IPS DF 6.9 (cell line): ENCODE data around the gene DNAJC21.
"Not testable (repeated sequence)": the region's sequence is repeated elsewhere in the genome, so short reads cannot be mapped to it uniquely, and the experiment has no call there.

ENCODE experiments used
- DNase-seq: peaks from one replicate; pipeline ENCODE4 v3.0.0-alpha.2; 2013; ENCODE audit warnings: low read depth, low spot score
- H3K27ac ChIP-seq: one replicate; pipeline ENCODE4 v1.5.1; 2013; ENCODE audit warnings: low read length, control low read depth
- H3K27me3 ChIP-seq: 2 replicates; pipeline ENCODE4 v1.6.1; 2013; ENCODE audit warnings: mild to moderate bottlenecking, low read length; ENCODE audit not compliant: control insufficient read depth, insufficient read depth
- H3K36me3 ChIP-seq: 2 replicates; pipeline ENCODE4 v1.6.1; 2013; ENCODE audit warnings: low read length; ENCODE audit not compliant: control insufficient read depth, insufficient read depth
- H3K4me1 ChIP-seq: 2 replicates; pipeline ENCODE4 v1.6.1; 2013; ENCODE audit warnings: low read length; ENCODE audit not compliant: control insufficient read depth, insufficient read depth
- H3K4me3 ChIP-seq: 2 replicates; pipeline ENCODE4 v1.5.1; 2013; ENCODE audit warnings: mild to moderate bottlenecking, low read length
- H3K9me3 ChIP-seq: 2 replicates; pipeline ENCODE4 v1.6.1; 2013; ENCODE audit warnings: low read length, inconsistent platforms; ENCODE audit not compliant: control insufficient read depth, insufficient read depth
- WGBS: extraction: QIAGEN DNeasy Blood & Tissue Kit; methylation state at CpG from one replicate; pipeline ENCODE4 v1.1.7; 2013; ENCODE audit warnings: mixed read lengths, missing lambda C conversion rate; ENCODE audit not compliant: insufficient read length, insufficient coverage; 5-methylcytosine and 5-hydroxymethylcytosine counted together

DNAJC21 gene

DNA sequence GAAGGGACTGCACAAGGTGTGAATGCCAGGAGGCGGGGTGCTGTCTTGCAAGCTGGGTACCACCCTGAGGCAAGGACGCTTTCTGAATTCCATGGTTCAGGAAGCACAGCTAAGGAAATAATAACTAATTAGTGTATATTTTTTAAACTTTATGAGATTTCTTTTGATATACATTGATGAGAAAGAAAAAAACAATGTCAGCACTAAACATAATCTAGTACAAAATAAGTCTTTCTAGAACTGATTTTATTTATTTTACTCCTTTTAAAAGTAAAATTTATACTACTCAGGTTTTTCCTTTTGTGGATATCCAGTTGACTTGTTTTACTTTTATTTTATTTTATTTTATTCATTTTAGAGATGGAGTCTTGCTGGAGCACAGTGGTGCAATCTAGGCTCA is 3.6 kb downstream of the DNAJC21 start:
- Histone ChIP-seq H3K9me3 (no peaks in the 10 kb centered on the region), H3K4me3 (no peak overlapping the region), H3K27ac (no peak overlapping the region), H3K27me3 (no peaks in the 10 kb centered on the region), H3K36me3 (peaks cover 4% of the 10 kb centered on the region), H3K4me1 (no peaks in the 10 kb centered on the region; the same call in 1 of the 2 replicates)
- DNase-seq = no peak
- WGBS = no CpG with 5 or more reads among the region's 2 CpGs

DNA sequence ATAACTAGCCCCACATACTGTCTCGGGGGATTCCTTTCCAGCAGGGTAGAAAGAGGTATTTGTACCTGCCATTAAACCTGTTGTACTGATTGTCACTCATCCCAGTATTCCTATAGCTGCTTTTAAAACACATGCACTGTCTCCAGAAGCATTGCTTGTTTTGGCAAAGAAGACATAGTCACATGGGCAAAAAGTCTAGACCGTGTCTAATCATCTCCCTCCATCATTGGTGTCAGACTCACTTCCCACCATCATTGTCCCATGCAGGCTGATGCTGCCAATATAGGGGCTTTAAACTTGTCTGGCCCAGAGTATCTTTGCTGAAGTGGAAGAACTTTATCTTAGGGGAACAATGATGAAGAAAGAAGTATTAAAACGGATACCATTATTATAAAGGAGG is 12.6 kb downstream of the DNAJC21 start:
- peaks cover 7% of the 10 kb centered on the region for H3K36me3 ChIP-seq
- DNase-seq = no peak
- no peaks in the 10 kb centered on the region for H3K27me3 ChIP-seq
- H3K9me3 ChIP-seq = no peaks in the 10 kb centered on the region
- no peaks in the 10 kb centered on the region for H3K4me1 ChIP-seq
- no peak overlapping the region for H3K4me3 ChIP-seq
- WGBS = 100% methylated on average over 1 of the region's 3 CpGs
- H3K27ac ChIP-seq = no peak overlapping the region

DNA sequence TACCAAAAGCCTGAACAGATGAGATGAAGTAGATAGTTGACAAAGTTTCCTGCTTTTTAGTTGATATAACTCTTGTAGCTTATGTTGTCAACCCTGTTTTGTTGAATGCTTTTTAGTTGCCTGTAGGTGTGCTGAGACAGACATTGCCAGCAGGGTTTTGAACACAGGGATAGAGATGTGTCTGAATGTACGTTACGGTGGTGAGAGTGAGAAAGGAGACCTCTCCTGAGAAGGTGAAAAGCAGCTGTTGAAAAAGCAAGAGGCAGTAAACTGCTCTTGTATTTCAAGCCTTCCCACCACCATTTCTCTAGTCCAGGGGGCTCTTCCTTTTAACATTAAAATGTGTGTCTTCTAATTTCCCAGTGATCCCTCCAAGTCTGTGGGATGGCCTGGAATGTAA is 14.7 kb downstream of the DNAJC21 start:
- Histone ChIP-seq H3K27ac (no peak overlapping the region), H3K36me3 (peaks cover 3% of the 10 kb centered on the region; the same call in 1 of the 2 replicates), H3K9me3 (no peaks in the 10 kb centered on the region), H3K4me1 (no peaks in the 10 kb centered on the region), H3K4me3 (no peak overlapping the region), H3K27me3 (no peaks in the 10 kb centered on the region)
- WGBS = no CpG with 5 or more reads among the region's 2 CpGs
- DNase-seq = no peak

DNA sequence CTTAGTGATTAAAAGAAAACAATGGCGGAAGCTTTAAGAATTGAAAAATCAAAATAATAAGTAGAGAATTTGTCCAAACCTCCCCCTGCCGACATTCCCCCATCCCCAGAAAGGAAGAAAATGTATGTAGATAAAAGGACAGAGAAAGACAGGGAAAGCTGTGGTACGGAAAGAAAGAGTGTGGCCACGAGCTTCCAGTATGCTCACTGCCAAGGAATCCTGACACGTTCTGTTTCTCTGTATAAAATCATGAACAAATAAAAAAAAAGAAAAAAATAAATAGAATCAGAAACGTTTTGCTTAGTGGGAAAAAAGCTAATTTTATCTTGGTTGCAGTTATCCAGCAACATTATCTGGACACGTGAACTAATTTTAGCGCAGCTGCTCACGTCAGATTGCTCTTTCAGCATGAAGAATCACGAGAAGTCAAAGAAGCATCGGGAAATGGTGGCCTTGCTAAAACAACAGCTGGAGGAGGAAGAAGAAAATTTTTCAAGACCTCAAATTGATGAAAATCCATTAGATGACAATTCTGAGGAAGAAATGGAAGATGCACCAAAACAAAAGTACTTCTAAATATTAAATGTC is 15.2 kb downstream of the DNAJC21 start:
- Histone ChIP-seq H3K27me3 (no peaks in the 10 kb centered on the region), H3K36me3 (peaks cover 3% of the 10 kb centered on the region; the same call in 1 of the 2 replicates), H3K4me1 (no peaks in the 10 kb centered on the region), H3K4me3 (no peak overlapping the region), H3K27ac (no peak overlapping the region), H3K9me3 (no peaks in the 10 kb centered on the region)
- WGBS = no CpG with 5 or more reads among the region's 11 CpGs
- DNase-seq = no peak

DNA sequence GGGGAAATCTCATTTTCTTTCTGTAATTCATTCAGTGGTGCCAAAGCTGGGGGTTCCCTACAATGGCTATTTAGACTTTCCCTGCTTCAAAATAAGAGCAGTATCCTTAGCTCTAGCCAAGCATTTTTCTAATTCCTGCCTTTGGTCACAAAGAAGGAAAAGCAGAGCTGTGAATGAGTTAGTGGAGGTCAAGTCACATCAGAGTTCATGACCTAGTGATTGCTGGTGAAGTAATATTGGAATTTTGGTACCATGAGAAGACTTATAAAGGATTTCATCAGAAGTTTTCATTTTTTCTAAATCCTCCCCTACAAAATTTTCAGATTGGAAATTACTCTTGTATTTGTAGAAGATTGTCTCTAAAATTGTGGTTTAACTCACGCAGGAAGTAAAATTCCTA is 28.0 kb downstream of the DNAJC21 start:
- no peaks in the 10 kb centered on the region for H3K9me3 ChIP-seq
- no peaks in the 10 kb centered on the region; the same call in 1 of the 2 replicates for H3K36me3 ChIP-seq
- no peak overlapping the region for H3K4me3 ChIP-seq
- no peak for DNase-seq
- H3K27me3 ChIP-seq = no peaks in the 10 kb centered on the region
- no CpG with 5 or more reads among the region's 1 CpG for WGBS
- H3K4me1 ChIP-seq = no peaks in the 10 kb centered on the region
- H3K27ac ChIP-seq = no peak overlapping the region

DNA sequence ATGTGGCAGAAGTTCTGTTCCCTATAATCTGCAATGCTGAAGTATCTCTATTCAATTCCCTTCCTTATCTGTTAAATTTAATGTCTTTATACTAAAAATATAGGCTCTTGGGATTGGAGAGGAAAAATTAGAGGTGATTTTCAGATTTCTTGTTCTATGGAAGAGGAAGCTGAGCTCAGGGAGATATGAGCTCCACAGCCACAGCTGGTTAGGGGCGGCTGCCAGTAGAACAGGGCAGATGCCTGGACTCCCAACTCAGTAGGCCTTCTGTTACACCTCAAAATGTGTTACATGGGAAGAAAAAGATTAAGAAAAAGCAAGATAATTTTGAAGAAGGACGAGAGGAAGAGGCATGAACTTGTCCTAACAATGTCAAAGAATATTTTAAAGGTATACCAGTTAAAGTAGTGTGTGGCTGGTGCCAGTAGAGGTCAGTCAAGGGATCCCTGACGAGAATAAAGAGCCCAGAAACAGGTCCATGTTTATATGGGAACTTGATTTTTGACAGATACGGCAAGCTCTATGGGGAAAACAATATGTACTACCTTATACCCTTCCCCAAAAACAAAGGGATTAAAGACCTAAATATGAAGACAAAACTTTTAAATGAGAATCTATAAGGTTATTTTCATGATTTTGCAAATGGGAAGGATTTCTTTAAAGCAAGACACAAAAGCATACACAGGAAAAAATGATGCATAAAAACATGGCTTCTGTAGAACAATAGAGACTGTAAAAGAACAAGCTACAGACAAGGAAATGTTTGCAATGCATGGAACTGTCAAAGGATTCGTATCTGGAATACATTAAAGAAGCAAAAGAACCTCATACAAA is 28.7 kb downstream of the DNAJC21 start:
- no peaks in the 10 kb centered on the region for H3K9me3 ChIP-seq
- H3K4me1 ChIP-seq = no peaks in the 10 kb centered on the region
- no peaks in the 10 kb centered on the region; the same call in 1 of the 2 replicates for H3K36me3 ChIP-seq
- WGBS = no CpG with 5 or more reads among the region's 5 CpGs
- H3K27me3 ChIP-seq = no peaks in the 10 kb centered on the region
- no peak overlapping the region for H3K4me3 ChIP-seq
- H3K27ac ChIP-seq = no peak overlapping the region
- DNase-seq = no peak

DNA sequence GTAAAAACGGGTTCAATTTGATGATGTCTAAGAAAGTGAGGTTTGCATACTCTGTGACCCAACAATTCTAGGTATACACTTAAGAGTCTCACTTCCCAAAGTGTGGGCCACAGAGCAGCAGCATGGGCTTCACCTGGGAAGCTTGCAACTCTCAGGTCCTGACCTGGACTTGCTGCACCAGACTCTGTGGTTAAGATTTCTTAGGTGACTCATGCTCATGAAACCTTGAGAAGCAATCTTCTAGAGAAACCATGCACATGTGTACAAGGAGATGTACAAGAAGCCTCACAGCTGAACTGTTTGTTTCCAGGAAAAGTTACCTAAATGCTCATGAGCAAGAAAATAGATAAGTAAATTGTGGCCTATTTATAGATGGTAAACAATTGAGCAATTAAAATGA is 30.0 kb downstream of the DNAJC21 start:
- Histone ChIP-seq H3K4me3 (no peak overlapping the region), H3K9me3 (no peaks in the 10 kb centered on the region), H3K36me3 (no peaks in the 10 kb centered on the region; the same call in 1 of the 2 replicates), H3K4me1 (no peaks in the 10 kb centered on the region), H3K27me3 (no peaks in the 10 kb centered on the region), H3K27ac (no peak overlapping the region)
- WGBS = no CpG with 5 or more reads among the region's 1 CpG
- DNase-seq = no peak

DNA sequence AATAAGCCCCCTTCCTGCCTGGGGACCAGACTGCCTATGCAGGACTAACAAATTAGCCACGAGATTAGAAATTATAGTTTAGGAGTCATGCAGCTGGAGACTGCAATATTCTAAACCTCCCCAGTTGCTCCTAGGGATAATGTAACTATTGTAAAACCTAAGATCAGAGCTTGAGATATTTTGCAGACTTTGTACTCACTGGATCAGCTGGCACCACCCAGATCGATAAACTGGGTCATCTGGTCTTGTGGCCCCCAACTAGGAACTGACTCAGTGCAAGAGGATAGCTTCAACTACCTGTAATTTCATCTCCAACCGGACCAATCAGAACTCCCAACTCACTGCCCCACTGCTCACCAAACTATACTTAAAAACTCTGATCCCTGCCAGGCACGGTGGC is 38.2 kb downstream of the DNAJC21 start:
- Histone ChIP-seq H3K4me1 (no peaks in the 10 kb centered on the region), H3K27me3 (no peaks in the 10 kb centered on the region), H3K9me3 (no peaks in the 10 kb centered on the region), H3K36me3 (no peaks in the 10 kb centered on the region), H3K27ac (no peak overlapping the region), H3K4me3 (no peak overlapping the region)
- DNase-seq = no peak
- no CpG with 5 or more reads among the region's 4 CpGs for WGBS

DNA sequence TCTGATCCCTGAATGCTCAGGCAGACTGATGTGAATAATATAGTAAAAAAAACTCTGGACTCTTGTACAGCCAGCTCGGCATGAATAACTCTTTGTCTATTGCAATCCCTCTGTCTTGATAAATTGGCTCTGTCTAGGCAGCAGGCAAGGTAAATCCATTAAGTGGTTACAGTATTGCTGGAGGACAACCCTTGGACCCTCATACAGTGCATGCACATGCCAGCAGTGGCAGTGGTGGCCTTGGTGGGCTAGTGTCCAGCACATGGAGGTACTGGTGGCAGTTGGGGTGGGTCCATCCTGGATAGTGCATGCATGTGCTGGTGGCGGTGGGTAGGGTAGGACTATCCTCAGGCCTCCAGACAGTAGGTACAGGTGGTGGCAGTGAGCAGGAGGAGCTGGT is 38.9 kb downstream of the DNAJC21 start:
- no peaks in the 10 kb centered on the region for H3K4me1 ChIP-seq
- no peaks in the 10 kb centered on the region for H3K27me3 ChIP-seq
- H3K27ac ChIP-seq = no peak overlapping the region
- no peak overlapping the region for H3K4me3 ChIP-seq
- no peaks in the 10 kb centered on the region for H3K9me3 ChIP-seq
- DNase-seq = no peak
- H3K36me3 ChIP-seq = no peaks in the 10 kb centered on the region
- WGBS = no CpG with 5 or more reads among the region's 2 CpGs

DNA sequence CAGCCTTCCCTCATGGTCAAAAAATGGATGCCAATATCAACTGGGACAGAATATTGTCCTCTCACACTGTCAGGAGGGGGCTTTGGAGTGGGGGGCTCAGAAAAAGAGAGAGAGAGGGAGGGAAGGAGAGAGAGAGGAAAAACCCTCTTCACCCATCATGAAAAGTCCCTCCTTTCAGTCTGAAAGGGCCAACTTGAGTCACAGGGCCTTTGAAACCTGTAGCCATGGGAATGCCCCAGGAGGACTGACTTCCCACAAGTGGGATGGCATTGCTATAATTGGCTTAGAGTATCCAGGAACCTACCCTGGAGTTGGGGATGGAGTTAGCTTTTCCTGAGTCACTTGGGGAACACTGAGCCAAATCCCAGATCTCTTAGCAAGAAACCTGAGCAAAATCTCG is 41.2 kb downstream of the DNAJC21 start:
- H3K4me1 ChIP-seq = no peaks in the 10 kb centered on the region
- no peaks in the 10 kb centered on the region for H3K9me3 ChIP-seq
- no peaks in the 10 kb centered on the region for H3K27me3 ChIP-seq
- no CpG with 5 or more reads among the region's 1 CpG for WGBS
- DNase-seq = no peak
- no peak overlapping the region for H3K27ac ChIP-seq
- H3K4me3 ChIP-seq = no peak overlapping the region
- H3K36me3 ChIP-seq = no peaks in the 10 kb centered on the region

DNA sequence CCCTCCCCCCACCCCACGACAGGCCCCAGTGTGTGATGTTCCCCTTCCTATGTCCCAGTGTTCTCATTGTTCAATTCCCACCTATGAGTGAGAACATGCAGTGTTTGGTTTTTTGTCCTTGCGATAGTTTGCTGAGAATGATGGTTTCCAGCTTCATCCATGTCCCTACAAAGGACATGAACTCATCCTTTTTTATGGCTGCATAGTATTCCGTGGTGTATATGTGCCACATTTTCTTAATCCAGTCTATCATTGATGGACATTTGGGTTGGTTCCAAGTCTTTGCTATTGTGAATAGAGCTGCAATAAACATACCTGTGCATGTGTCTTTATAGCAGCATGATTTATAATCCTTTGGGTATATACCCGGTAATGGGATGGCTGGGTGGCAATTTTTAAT is 42.3 kb downstream of the DNAJC21 start:
- not testable (repeated sequence) for DNase-seq, H3K9me3 ChIP-seq, H3K27ac ChIP-seq, H3K4me1 ChIP-seq, H3K27me3 ChIP-seq, H3K4me3 ChIP-seq, H3K36me3 ChIP-seq
- no CpG with 5 or more reads among the region's 4 CpGs for WGBS
